ENCODE measurements around the gene SCAF1.

The SCAF1 gene

DNA sequence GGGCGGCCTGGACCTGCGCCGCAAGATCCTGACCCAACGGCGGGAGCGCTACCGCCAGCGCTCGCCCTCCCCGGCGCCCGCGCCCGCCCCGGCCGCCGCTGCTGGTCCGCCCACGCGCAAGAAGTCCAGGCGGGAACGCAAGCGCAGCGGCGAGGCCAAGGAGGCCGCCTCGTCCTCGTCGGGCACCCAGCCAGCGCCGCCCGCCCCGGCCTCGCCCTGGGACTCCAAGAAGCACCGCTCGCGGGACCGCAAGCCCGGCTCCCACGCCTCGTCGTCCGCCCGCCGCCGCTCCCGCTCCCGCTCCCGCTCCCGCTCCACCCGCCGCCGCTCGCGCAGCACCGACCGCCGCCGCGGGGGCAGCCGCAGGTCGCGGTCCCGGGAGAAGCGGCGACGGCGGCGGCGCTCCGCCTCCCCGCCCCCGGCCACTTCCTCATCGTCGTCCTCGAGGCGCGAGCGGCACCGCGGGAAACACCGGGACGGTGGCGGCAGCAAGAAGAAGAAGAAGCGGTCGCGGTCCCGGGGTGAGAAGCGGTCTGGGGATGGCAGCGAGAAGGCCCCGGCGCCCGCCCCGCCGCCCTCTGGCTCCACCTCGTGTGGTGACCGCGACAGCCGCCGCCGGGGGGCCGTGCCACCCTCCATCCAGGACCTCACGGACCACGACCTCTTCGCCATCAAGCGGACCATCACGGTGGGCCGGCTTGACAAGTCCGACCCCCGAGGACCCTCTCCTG, 10.0 kb downstream of the SCAF1 start:
- H3K9me3 ChIP-seq (replicated peaks; ENCODE audit: insufficient read depth, low read length) = no peaks in the 10 kb centered on the region
- no peaks in the 10 kb centered on the region for H3F3A ChIP-seq (ENCODE audit: insufficient read depth, low read length)
- no peak overlapping the region for H3K9ac ChIP-seq (ENCODE audit: low read length)
- H3K4me3 ChIP-seq (ENCODE audit: low read length) = no peak overlapping the region
- TF ChIP-seq CTCF (IDR thresholded peaks at IDR 0.05; ENCODE audit: low read length) (no peak), EZH2phosphoT487 (IDR thresholded peaks at IDR 0.05; ENCODE audit: low read length) (no peak), EZH2 (optimal IDR thresholded peaks at IDR 0.05; ENCODE audit: low read depth, low read length) (no peak)
- no peaks in the 10 kb centered on the region for H3K9me2 ChIP-seq (replicated peaks; ENCODE audit: insufficient read depth, low read length)
- H2AFZ ChIP-seq (ENCODE audit: low read length) = no peak overlapping the region
- DNase-seq = no peak
- H3K36me3 ChIP-seq (replicated peaks; ENCODE audit: insufficient read depth, low read length) = no peaks in the 10 kb centered on the region; the same call in 1 of the 2 replicates
- H3K79me2 ChIP-seq (ENCODE audit: low read length) = peaks cover 25% of the 10 kb centered on the region
- H3K27me3 ChIP-seq (replicated peaks; ENCODE audit: insufficient read depth, low read length) = no peaks in the 10 kb centered on the region
- no peaks in the 10 kb centered on the region for H3K4me1 ChIP-seq (ENCODE audit: low read length)
- no peak overlapping the region for H3K4me2 ChIP-seq (ENCODE audit: low read depth, low read length)
- H4K20me1 ChIP-seq (ENCODE audit: insufficient read depth, low read length) = no peaks in the 10 kb centered on the region
- no peak overlapping the region for H3K27ac ChIP-seq (ENCODE audit: low read length)

GRCh38 chr19:49652551-49653465, 10.8 kb downstream of the SCAF1 start:
- Histone ChIP-seq H4K20me1 (ENCODE audit: insufficient read depth, low read length) (no peaks in the 10 kb centered on the region), H3K79me2 (ENCODE audit: low read length) (peaks cover 20% of the 10 kb centered on the region), H3K36me3 (replicated peaks; ENCODE audit: insufficient read depth, low read length) (no peaks in the 10 kb centered on the region; the same call in 1 of the 2 replicates), H3K4me3 (ENCODE audit: low read length) (no peak overlapping the region), H3K27me3 (replicated peaks; ENCODE audit: insufficient read depth, low read length) (no peaks in the 10 kb centered on the region), H3K27ac (ENCODE audit: low read length) (no peak overlapping the region), H3F3A (ENCODE audit: insufficient read depth, low read length) (no peaks in the 10 kb centered on the region), H3K9me2 (replicated peaks; ENCODE audit: insufficient read depth, low read length) (no peaks in the 10 kb centered on the region), H3K9ac (ENCODE audit: low read length) (no peak overlapping the region), H3K9me3 (replicated peaks; ENCODE audit: insufficient read depth, low read length) (no peaks in the 10 kb centered on the region), H3K4me2 (ENCODE audit: low read depth, low read length) (no peak overlapping the region), H3K4me1 (ENCODE audit: low read length) (no peaks in the 10 kb centered on the region), H2AFZ (ENCODE audit: low read length) (no peak overlapping the region)
- no peak for TF ChIP-seq EZH2phosphoT487 (IDR thresholded peaks at IDR 0.05; ENCODE audit: low read length)
- no peak for TF ChIP-seq CTCF (IDR thresholded peaks at IDR 0.05; ENCODE audit: low read length)
- TF ChIP-seq EZH2 (optimal IDR thresholded peaks at IDR 0.05; ENCODE audit: low read depth, low read length) = no peak
- no peak for DNase-seq

- Histone ChIP-seq H3K36me3 (replicated peaks; ENCODE audit: insufficient read depth, low read length) (no peaks in the 10 kb centered on the region; the same call in 1 of the 2 replicates), H3K4me1 (ENCODE audit: low read length) (no peaks in the 10 kb centered on the region), H3K27ac (ENCODE audit: low read length) (no peak overlapping the region), H2AFZ (ENCODE audit: low read length) (no peak overlapping the region), H3K9me2 (replicated peaks; ENCODE audit: insufficient read depth, low read length) (no peaks in the 10 kb centered on the region), H3K9ac (ENCODE audit: low read length) (no peak overlapping the region), H3K79me2 (ENCODE audit: low read length) (peaks cover 20% of the 10 kb centered on the region), H3K9me3 (replicated peaks; ENCODE audit: insufficient read depth, low read length) (no peaks in the 10 kb centered on the region), H3K27me3 (replicated peaks; ENCODE audit: insufficient read depth, low read length) (no peaks in the 10 kb centered on the region), H4K20me1 (ENCODE audit: insufficient read depth, low read length) (no peaks in the 10 kb centered on the region), H3K4me2 (ENCODE audit: low read depth, low read length) (no peak overlapping the region), H3F3A (ENCODE audit: insufficient read depth, low read length) (no peaks in the 10 kb centered on the region), H3K4me3 (ENCODE audit: low read length) (no peak overlapping the region)
- no peak for TF ChIP-seq EZH2phosphoT487 (IDR thresholded peaks at IDR 0.05; ENCODE audit: low read length)
- no peak for DNase-seq
These were observed 11.4 kb downstream of the SCAF1 start for GRCh38 chr19:49653466-49653806.

Data from MM.1S (cell line).